Stimulated activated CD8-positive, alpha-beta memory T cell treated with anti-CD3 and anti-CD28 coated beads, Interleukin-4, amount 100 ng/mL, for 24 hours (primary cell): Measurements from ENCODE around the gene NIPA2.

Experiments used
- DNase-seq: peaks from one replicate; pipeline ENCODE4 v3.0.0-alpha.2; 2020; ENCODE audit warnings: low read depth

The NIPA2 gene

GRCh38 chr15:22839046-22839695 is 705 bp downstream of the NIPA2 start:
- no peak for DNase-seq

- DNase-seq = no peak
Measured at GRCh38 chr15:22844421-22845288, 6.2 kb downstream of the NIPA2 start.

GRCh38 chr15:22845289-22845900 is 6.9 kb downstream of the NIPA2 start:
- no peak for DNase-seq

GRCh38 chr15:22846073-22846472 is 7.6 kb downstream of the NIPA2 start:
- no peak for DNase-seq

- no peak for DNase-seq
Measured at GRCh38 chr15:22850055-22850454, 11.6 kb downstream of the NIPA2 start.

GRCh38 chr15:22851513-22851912 is 13.0 kb downstream of the NIPA2 start:
- no peak for DNase-seq

- no peak for DNase-seq
Measured at GRCh38 chr15:22855791-22856190, 17.3 kb downstream of the NIPA2 start.

- DNase-seq = no peak
Measured at GRCh38 chr15:22856659-22857058, 18.2 kb downstream of the NIPA2 start.

- no peak for DNase-seq
Measured at GRCh38 chr15:22861161-22861560, 22.7 kb downstream of the NIPA2 start.

GRCh38 chr15:22863356-22863755 is 24.9 kb downstream of the NIPA2 start:
- no peak for DNase-seq

GRCh38 chr15:22866079-22866478 is 27.6 kb downstream of the NIPA2 start:
- DNase-seq = no peak

GRCh38 chr15:22867886-22868285 is 29.4 kb downstream of the NIPA2 start:
- DNase-seq = no peak

- no peak for DNase-seq
Measured at GRCh38 chr15:22868495-22868894, 30.0 kb downstream of the NIPA2 start.

GRCh38 chr15:22868928-22869327 is 30.5 kb downstream of the NIPA2 start:
- DNase-seq = no peak

GRCh38 chr15:22869856-22870255 is 31.4 kb downstream of the NIPA2 start:
- no peak for DNase-seq

- no peak for DNase-seq
Measured at GRCh38 chr15:22870865-22871264, 32.4 kb downstream of the NIPA2 start.

GRCh38 chr15:22871481-22872086 is 33.1 kb downstream of the NIPA2 start:
- no peak for DNase-seq

GRCh38 chr15:22872936-22873701 is 34.7 kb downstream of the NIPA2 start:
- DNase-seq = no peak

GRCh38 chr15:22873841-22874240 is 35.4 kb downstream of the NIPA2 start:
- no peak for DNase-seq

- DNase-seq = no peak
Measured at GRCh38 chr15:22874256-22874655, 35.8 kb downstream of the NIPA2 start.

GRCh38 chr15:22874966-22875365 is 36.5 kb downstream of the NIPA2 start:
- DNase-seq = no peak

GRCh38 chr15:22877117-22877516 is 38.7 kb downstream of the NIPA2 start:
- DNase-seq = no peak
